ENCODE measurements around the gene GAMT. TPM values are rescaled to one million over a fixed set of nuclear protein-coding genes. Genes with fewer than 3 reads are reported as not detected.

GAMT gene
- total RNA-seq, 1 donor from 2014 or later: 8.8 TPM

DNA sequence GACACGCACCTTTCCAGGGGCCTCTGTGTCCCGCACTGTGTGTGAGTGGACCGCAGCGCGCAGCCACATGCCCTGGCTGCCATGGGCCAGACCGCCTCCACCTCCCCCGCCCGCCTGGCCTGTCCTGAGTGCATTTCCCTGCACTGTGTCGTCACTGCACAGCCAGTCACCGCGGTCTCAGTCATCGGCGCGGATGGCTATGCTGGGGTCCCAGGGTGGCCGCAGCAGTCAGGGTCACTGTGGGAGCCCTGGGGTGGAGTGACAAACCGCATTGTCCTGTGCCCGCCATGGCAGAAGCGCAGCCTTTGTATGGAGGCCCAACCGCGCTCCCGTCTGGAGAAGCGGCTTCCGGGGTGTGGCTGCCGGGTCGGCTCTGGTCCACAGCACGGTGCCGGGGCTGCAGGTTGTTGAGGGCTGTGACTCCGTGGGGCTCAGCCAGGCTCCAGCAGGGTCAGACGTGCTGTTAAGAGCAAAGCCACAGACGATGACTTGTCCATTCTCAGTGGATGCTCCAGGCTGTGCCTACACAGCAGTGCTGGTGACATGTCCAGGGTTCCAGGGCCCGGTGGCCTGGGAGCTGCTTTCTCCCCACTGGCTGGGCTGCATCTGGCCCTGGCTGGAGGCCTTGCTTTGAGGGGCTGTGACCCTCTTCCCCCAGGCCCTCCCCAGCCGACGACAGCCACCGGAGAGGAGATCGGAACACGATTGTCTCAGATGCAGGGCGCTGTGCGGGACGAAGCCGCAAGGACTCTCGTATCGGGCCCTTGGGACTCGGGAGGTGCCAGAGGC lies 24.0 kb downstream of the GAMT start:
- DNase-seq: no peak
- ChIA-PET POLR2A (no interaction called here), CTCF (no interaction called here)
- Mint-ChIP-seq H3K4me1 (no peaks in the 10 kb centered on the region), H3K36me3 (ENCODE audit: low read depth) (peaks cover 27% of the 10 kb centered on the region), H3K27me3 (no peaks in the 10 kb centered on the region), H3K4me3 (no peak overlapping the region), H3K9me3 (no peaks in the 10 kb centered on the region), H3K27ac (no peak overlapping the region)
- intact Hi-C loops (cut with micrococcal nuclease): no loop called here
- ATAC-seq (ENCODE audit: low read depth): no peak
- TF ChIP-seq, protein P1, sequence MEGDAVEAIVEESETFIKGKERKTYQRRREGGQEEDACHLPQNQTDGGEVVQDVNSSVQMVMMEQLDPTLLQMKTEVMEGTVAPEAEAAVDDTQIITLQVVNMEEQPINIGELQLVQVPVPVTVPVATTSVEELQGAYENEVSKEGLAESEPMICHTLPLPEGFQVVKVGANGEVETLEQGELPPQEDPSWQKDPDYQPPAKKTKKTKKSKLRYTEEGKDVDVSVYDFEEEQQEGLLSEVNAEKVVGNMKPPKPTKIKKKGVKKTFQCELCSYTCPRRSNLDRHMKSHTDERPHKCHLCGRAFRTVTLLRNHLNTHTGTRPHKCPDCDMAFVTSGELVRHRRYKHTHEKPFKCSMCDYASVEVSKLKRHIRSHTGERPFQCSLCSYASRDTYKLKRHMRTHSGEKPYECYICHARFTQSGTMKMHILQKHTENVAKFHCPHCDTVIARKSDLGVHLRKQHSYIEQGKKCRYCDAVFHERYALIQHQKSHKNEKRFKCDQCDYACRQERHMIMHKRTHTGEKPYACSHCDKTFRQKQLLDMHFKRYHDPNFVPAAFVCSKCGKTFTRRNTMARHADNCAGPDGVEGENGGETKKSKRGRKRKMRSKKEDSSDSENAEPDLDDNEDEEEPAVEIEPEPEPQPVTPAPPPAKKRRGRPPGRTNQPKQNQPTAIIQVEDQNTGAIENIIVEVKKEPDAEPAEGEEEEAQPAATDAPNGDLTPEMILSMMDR (IDR thresholded peaks at IDR 0.05): no peak

- DNase-seq (no peak), ATAC-seq (ENCODE audit: low read depth) (no peak)
- TF ChIP-seq, protein P1 (IDR thresholded peaks at IDR 0.05): no peak
- ChIA-PET POLR2A (no interaction called here), CTCF (interaction anchor here (0.8 kb wide), 1 partner anchor 97 kb away, joined by 6 read pairs; no protein-coding TSS in a partner anchor)
- Mint-ChIP-seq H3K4me1 (no peaks in the 10 kb centered on the region), H3K27ac (no peak overlapping the region), H3K9me3 (no peaks in the 10 kb centered on the region), H3K4me3 (no peak overlapping the region), H3K36me3 (ENCODE audit: low read depth) (peaks cover 30% of the 10 kb centered on the region), H3K27me3 (no peaks in the 10 kb centered on the region)
- intact Hi-C loops (cut with micrococcal nuclease): no loop called here
Measured at GRCh38 chr19:1376415-1376805, 24.9 kb downstream of the GAMT start.

GRCh38 chr19:1374250-1374577 lies 27.1 kb downstream of the GAMT start:
- peaks cover 43% of the 10 kb centered on the region for H3K36me3 Mint-ChIP-seq (ENCODE audit: low read depth)
- TF ChIP-seq, protein P1 (IDR thresholded peaks at IDR 0.05): no peak
- H3K4me1 Mint-ChIP-seq: no peaks in the 10 kb centered on the region
- no peaks in the 10 kb centered on the region for H3K9me3 Mint-ChIP-seq
- H3K4me3 Mint-ChIP-seq: no peak overlapping the region
- intact Hi-C loops (cut with micrococcal nuclease): no loop called here
- no peaks in the 10 kb centered on the region for H3K27me3 Mint-ChIP-seq
- DNase-seq (no peak), ATAC-seq (ENCODE audit: low read depth) (no peak)
- H3K27ac Mint-ChIP-seq: no peak overlapping the region
- POLR2A ChIA-PET: interaction anchor here (0.6 kb wide), 2 partner anchors 398 to 1098 kb away, joined by 4 to 5 read pairs; no protein-coding TSS in a partner anchor
- CTCF ChIA-PET: no interaction called here

DNA sequence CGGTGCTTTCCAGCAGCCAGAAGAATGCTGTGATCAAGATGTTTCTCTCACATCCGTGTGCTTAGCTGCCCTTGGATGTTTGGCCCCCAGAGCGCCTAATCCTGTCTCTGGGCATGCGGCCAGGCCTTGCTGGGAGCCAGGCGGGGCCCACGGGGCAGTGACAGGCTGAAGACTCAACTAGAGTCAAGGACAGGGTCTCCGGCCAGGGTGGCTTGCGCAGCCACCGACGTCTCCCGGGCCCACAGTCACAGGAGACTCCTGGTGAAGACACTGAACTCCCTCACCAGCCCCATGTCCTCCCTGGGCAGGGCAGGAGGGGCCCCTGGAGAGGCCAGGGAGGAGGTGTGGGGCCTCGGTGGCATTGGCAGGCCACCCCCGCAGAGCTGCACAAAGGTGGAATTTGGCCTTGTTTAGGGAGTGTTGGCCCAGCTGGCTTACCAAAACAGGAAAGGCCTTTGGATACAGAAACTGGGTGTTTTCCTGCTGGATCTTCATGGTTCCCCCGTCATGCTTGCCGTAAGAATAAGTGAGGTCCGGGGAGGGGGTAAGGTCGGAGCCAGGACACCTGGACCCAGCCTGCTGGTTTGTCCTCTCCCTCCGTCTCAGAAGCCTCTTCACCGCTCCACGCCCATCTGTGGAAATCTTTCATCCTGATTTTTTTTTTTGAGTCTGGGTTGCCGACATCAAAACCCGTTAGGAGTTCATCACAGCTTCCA lies 27.6 kb downstream of the GAMT start:
- peaks cover 45% of the 10 kb centered on the region for H3K36me3 Mint-ChIP-seq (ENCODE audit: low read depth)
- no peak overlapping the region for H3K27ac Mint-ChIP-seq
- no peaks in the 10 kb centered on the region for H3K9me3 Mint-ChIP-seq
- H3K4me1 Mint-ChIP-seq: no peaks in the 10 kb centered on the region
- ChIA-PET POLR2A (interaction anchor here (0.5 to 2.2 kb wide), 4 partner anchors 38 to 1099 kb away, joined by 4 to 8 read pairs (median 4); partner anchors contain the start of gene CIRBP), CTCF (interaction anchor here (1.4 to 2.4 kb wide), 2 partner anchors 10 to 95 kb away, joined by 3 to 27 read pairs; partner anchors contain the start of gene NDUFS7)
- DNase-seq (no peak), ATAC-seq (ENCODE audit: low read depth) (no peak)
- TF ChIP-seq, protein P1 (IDR thresholded peaks at IDR 0.05): no peak
- no peaks in the 10 kb centered on the region for H3K27me3 Mint-ChIP-seq
- no peak overlapping the region for H3K4me3 Mint-ChIP-seq
- intact Hi-C loops (cut with micrococcal nuclease): no loop called here

- CTCF ChIA-PET: interaction anchor here (0.7 to 2.4 kb wide), 4 partner anchors 10 to 306 kb away, joined by 3 to 27 read pairs (median 6); partner anchors contain the start of gene NDUFS7
- Mint-ChIP-seq H3K27ac (no peak overlapping the region), H3K27me3 (no peaks in the 10 kb centered on the region), H3K36me3 (ENCODE audit: low read depth) (peaks cover 50% of the 10 kb centered on the region), H3K4me3 (no peak overlapping the region), H3K9me3 (no peaks in the 10 kb centered on the region), H3K4me1 (no peaks in the 10 kb centered on the region)
- DNase-seq: no peak
- intact Hi-C loops (cut with micrococcal nuclease): no loop called here
- no peak for ATAC-seq (ENCODE audit: low read depth)
- TF ChIP-seq, protein P1 (IDR thresholded peaks at IDR 0.05): no peak
- POLR2A ChIA-PET: interaction anchor here (0.5 to 2.2 kb wide), 5 partner anchors 10 to 359 kb away, joined by 3 to 8 read pairs (median 4); partner anchors contain the start of gene CIRBP
Measured at GRCh38 chr19:1373042-1373533, 28.3 kb downstream of the GAMT start.
